ENCODE results near the gene NOTCH3. TPM values are rescaled to one million over a fixed set of nuclear protein-coding genes. Genes with fewer than 3 reads are reported as not detected.

The NOTCH3 gene
- total RNA-seq, 5 donors from 2014 or later (not counting 1 experiment from before 2014, with no cell fraction given) = 0.16 to 0.85 (median 0.48) TPM; not detected in 1

DNA sequence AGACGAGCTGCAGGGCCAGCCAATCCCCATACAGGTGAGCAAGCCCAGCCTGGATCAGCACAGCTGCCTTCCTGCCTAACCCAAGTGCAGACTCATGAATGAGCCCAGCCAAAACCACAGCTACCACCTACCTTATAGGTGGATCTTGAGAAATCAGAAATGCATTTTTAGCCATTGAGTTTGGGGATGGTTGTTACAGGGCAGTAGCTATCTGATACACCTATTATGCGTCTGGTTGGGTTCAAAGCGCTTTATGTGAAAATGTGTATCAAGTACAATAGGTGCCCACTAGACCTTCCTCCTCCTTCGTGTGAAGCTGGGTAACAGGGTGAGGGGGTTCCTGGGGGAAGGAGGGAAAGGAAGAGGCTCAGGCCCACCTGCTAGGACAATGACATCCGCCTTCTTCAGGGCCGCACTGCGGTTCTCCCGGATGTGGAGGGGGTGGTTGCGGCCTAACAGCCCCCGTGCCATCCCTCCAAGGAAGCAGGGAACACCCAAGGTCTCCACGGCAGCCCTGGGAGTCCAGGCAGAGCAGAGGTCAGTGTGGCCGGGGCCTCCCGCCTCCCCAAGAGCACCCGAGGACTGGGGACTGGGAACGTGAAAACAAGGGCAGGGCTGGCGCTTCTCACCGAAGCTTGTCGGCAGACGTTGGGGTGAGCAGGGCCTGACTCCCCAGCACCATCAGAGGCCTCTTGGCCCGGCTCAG lies 81.9 kb downstream of the NOTCH3 start:
- Histone ChIP-seq H3K27ac (ENCODE audit: low read length) (no peak overlapping the region), H3K4me1 (ENCODE audit: control insufficient read depth in 1 of 2, extremely low read depth in 1 of 2, insufficient read depth in 2 of 2, low read length in 2 of 2) (peaks cover 0 to 3% of the 10 kb centered on the region in 2 experiments), H3K36me3 (ENCODE audit: control insufficient read depth in 2 of 2, extremely low read depth in 1 of 2, insufficient read depth in 1 of 2, low read length in 1 of 2) (peaks cover 27 to 63% of the 10 kb centered on the region in 2 donors), H3K9me3 (no peaks in the 10 kb centered on the region), H3K27me3 (replicated peaks in 1 of 2; ENCODE audit: control insufficient read depth in 2 of 2, extremely low read depth in 1 of 2, insufficient read depth in 2 of 2, low read length in 1 of 2) (no peaks in the 10 kb centered on the region), H3K4me3 (ENCODE audit: control insufficient read depth in 1 of 2, extremely low read depth in 1 of 2, low read length in 1 of 2) (no peak overlapping the region)
- ChIA-PET POLR2A (no interaction called here), CTCF (no interaction called here)
- no peak for DNase-seq
- ATAC-seq (replicated peaks in 1 of 4) = no peak
- H3K4me3 Mint-ChIP-seq = no peak overlapping the region
- no peaks in the 10 kb centered on the region for H3K27me3 Mint-ChIP-seq
- H3K36me3 Mint-ChIP-seq = peaks cover 48% of the 10 kb centered on the region
- peaks cover 1 to 4% (median 3%) of the 10 kb centered on the region in 3 donors for H3K4me1 Mint-ChIP-seq
- H3K9me3 Mint-ChIP-seq = no peaks in the 10 kb centered on the region
- 98% methylated on average over 17 of the region's 20 CpGs for WGBS (ENCODE audit: insufficient coverage)
- H3K27ac Mint-ChIP-seq = no peak overlapping the region

- Histone ChIP-seq H3K4me1 (ENCODE audit: control insufficient read depth in 1 of 2, extremely low read depth in 1 of 2, insufficient read depth in 2 of 2, low read length in 2 of 2) (no peaks in the 10 kb centered on the region), H3K4me3 (ENCODE audit: control insufficient read depth in 1 of 2, extremely low read depth in 1 of 2, low read length in 1 of 2) (no peak overlapping the region), H3K36me3 (ENCODE audit: control insufficient read depth in 2 of 2, extremely low read depth in 1 of 2, insufficient read depth in 1 of 2, low read length in 1 of 2) (peaks cover 27 to 63% of the 10 kb centered on the region in 2 donors), H3K9me3 (no peaks in the 10 kb centered on the region), H3K27ac (ENCODE audit: low read length) (no peak overlapping the region), H3K27me3 (replicated peaks in 1 of 2; ENCODE audit: control insufficient read depth in 2 of 2, extremely low read depth in 1 of 2, insufficient read depth in 2 of 2, low read length in 1 of 2) (no peaks in the 10 kb centered on the region)
- peaks cover 48% of the 10 kb centered on the region for H3K36me3 Mint-ChIP-seq
- no peaks in the 10 kb centered on the region for H3K9me3 Mint-ChIP-seq
- POLR2A ChIA-PET = no interaction called here
- H3K4me3 Mint-ChIP-seq = no peak overlapping the region
- peaks cover 0 to 2% (median 0%) of the 10 kb centered on the region in 3 donors for H3K4me1 Mint-ChIP-seq
- 94% methylated on average over 2 of the region's 2 CpGs for WGBS (ENCODE audit: insufficient coverage)
- CTCF ChIA-PET = no interaction called here
- ATAC-seq (replicated peaks in 1 of 4) (no peak), DNase-seq (no peak)
- H3K27me3 Mint-ChIP-seq = no peaks in the 10 kb centered on the region
- H3K27ac Mint-ChIP-seq = no peak overlapping the region
Observed at GRCh38 chr19:15118248-15118647, 82.5 kb downstream of the NOTCH3 start.

DNA sequence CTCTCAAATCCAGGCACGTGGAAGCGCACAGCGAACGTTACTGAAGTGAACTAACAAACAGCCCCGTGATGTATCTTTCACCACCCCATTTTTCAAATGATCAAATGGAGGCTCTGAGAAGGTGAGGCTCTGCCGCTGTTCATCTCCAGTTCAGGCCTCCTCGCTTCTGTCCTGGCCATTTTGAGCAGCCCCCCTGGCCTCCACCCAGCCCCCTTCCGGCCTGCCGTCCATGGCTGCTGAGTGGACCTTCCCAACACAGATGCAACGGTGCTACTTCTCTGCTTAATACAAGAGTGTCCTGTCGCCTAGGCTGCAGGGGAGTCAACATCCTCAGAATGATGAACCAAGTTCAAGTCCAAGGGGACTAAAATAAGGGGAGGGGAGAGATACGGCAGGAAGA lies 83.9 kb downstream of the NOTCH3 start:
- CTCF ChIA-PET = no interaction called here
- Histone ChIP-seq H3K27ac (ENCODE audit: low read length) (no peak overlapping the region), H3K36me3 (ENCODE audit: control insufficient read depth in 2 of 2, extremely low read depth in 1 of 2, insufficient read depth in 1 of 2, low read length in 1 of 2) (peaks cover 27 to 63% of the 10 kb centered on the region in 2 donors), H3K4me3 (ENCODE audit: control insufficient read depth in 1 of 2, extremely low read depth in 1 of 2, low read length in 1 of 2) (no peak overlapping the region), H3K27me3 (replicated peaks in 1 of 2; ENCODE audit: control insufficient read depth in 2 of 2, extremely low read depth in 1 of 2, insufficient read depth in 2 of 2, low read length in 1 of 2) (no peaks in the 10 kb centered on the region), H3K9me3 (no peaks in the 10 kb centered on the region), H3K4me1 (ENCODE audit: control insufficient read depth in 1 of 2, extremely low read depth in 1 of 2, insufficient read depth in 2 of 2, low read length in 2 of 2) (no peaks in the 10 kb centered on the region)
- DNase-seq = no peak
- 97% methylated on average over 10 of the region's 12 CpGs for WGBS (ENCODE audit: insufficient coverage)
- Mint-ChIP-seq H3K4me3 (no peak overlapping the region), H3K27ac (no peak overlapping the region), H3K9me3 (no peaks in the 10 kb centered on the region), H3K4me1 (no peaks in the 10 kb centered on the region), H3K27me3 (no peaks in the 10 kb centered on the region), H3K36me3 (peaks cover 41% of the 10 kb centered on the region)
- no peak for ATAC-seq (replicated peaks in 1 of 4)
- POLR2A ChIA-PET = no interaction called here

GRCh38 chr19:15115762-15116615 lies 84.8 kb downstream of the NOTCH3 start:
- Histone ChIP-seq H3K36me3 (ENCODE audit: control insufficient read depth in 2 of 2, extremely low read depth in 1 of 2, insufficient read depth in 1 of 2, low read length in 1 of 2) (peaks cover 21 to 62% of the 10 kb centered on the region in 2 donors), H3K4me3 (ENCODE audit: control insufficient read depth in 1 of 2, extremely low read depth in 1 of 2, low read length in 1 of 2) (no peak overlapping the region), H3K27me3 (replicated peaks in 1 of 2; ENCODE audit: control insufficient read depth in 2 of 2, extremely low read depth in 1 of 2, insufficient read depth in 2 of 2, low read length in 1 of 2) (no peaks in the 10 kb centered on the region), H3K9me3 (no peaks in the 10 kb centered on the region), H3K4me1 (ENCODE audit: control insufficient read depth in 1 of 2, extremely low read depth in 1 of 2, insufficient read depth in 2 of 2, low read length in 2 of 2) (no peaks in the 10 kb centered on the region), H3K27ac (ENCODE audit: low read length) (no peak overlapping the region)
- no peak overlapping the region for H3K4me3 Mint-ChIP-seq
- no peaks in the 10 kb centered on the region for H3K4me1 Mint-ChIP-seq
- POLR2A ChIA-PET = no interaction called here
- peaks cover 35% of the 10 kb centered on the region for H3K36me3 Mint-ChIP-seq
- H3K9me3 Mint-ChIP-seq = no peaks in the 10 kb centered on the region
- no peak overlapping the region for H3K27ac Mint-ChIP-seq
- 85% methylated on average over 13 of the region's 23 CpGs for WGBS (ENCODE audit: insufficient coverage)
- no peak for DNase-seq
- CTCF ChIA-PET = no interaction called here
- H3K27me3 Mint-ChIP-seq = no peaks in the 10 kb centered on the region
- no peak for ATAC-seq (replicated peaks in 1 of 4)

DNA sequence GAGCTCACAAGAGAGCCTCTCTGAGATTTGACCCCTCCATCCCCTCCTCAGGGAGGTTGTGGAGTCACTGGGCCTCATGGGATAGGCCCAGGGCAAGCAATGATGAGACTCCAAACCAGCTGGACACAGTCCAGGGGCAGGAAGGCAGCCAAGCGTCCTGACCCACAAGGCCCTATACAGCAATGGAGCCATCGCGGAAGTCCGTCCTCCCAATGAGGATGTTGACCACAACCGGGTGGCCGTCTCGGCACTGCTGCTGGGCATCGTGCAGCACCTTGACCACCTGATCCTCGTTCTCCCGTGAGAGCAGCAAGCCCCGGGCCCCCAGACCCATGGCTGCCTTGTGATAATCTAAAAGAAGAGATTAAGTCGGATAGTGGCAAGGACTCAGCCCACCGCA lies 85.7 kb downstream of the NOTCH3 start:
- Histone ChIP-seq H3K27ac (ENCODE audit: low read length) (no peak overlapping the region), H3K27me3 (replicated peaks in 1 of 2; ENCODE audit: control insufficient read depth in 2 of 2, extremely low read depth in 1 of 2, insufficient read depth in 2 of 2, low read length in 1 of 2) (no peaks in the 10 kb centered on the region), H3K9me3 (no peaks in the 10 kb centered on the region), H3K4me3 (ENCODE audit: control insufficient read depth in 1 of 2, extremely low read depth in 1 of 2, low read length in 1 of 2) (no peak overlapping the region), H3K36me3 (ENCODE audit: control insufficient read depth in 2 of 2, extremely low read depth in 1 of 2, insufficient read depth in 1 of 2, low read length in 1 of 2) (peaks cover 20 to 53% of the 10 kb centered on the region in 2 donors), H3K4me1 (ENCODE audit: control insufficient read depth in 1 of 2, extremely low read depth in 1 of 2, insufficient read depth in 2 of 2, low read length in 2 of 2) (no peaks in the 10 kb centered on the region)
- no peaks in the 10 kb centered on the region for H3K27me3 Mint-ChIP-seq
- ChIA-PET CTCF (no interaction called here), POLR2A (no interaction called here)
- no peak for DNase-seq
- ATAC-seq (replicated peaks in 1 of 4) = no peak
- no peaks in the 10 kb centered on the region for H3K9me3 Mint-ChIP-seq
- H3K36me3 Mint-ChIP-seq = peaks cover 28% of the 10 kb centered on the region
- no peak overlapping the region for H3K4me3 Mint-ChIP-seq
- H3K4me1 Mint-ChIP-seq = no peaks in the 10 kb centered on the region
- 98% methylated on average over 13 of the region's 13 CpGs for WGBS (ENCODE audit: insufficient coverage)
- H3K27ac Mint-ChIP-seq = no peak overlapping the region

- 100% methylated on average over 4 of the region's 7 CpGs for WGBS (ENCODE audit: insufficient coverage)
- H3K4me3 ChIP-seq (ENCODE audit: control insufficient read depth in 1 of 2, extremely low read depth in 1 of 2, low read length in 1 of 2) = no peak overlapping the region
- no peaks in the 10 kb centered on the region for H3K4me1 Mint-ChIP-seq
- peaks cover 28% of the 10 kb centered on the region for H3K36me3 Mint-ChIP-seq
- H3K27ac ChIP-seq (ENCODE audit: low read length) = no peak overlapping the region
- peaks cover 0 to 4% of the 10 kb centered on the region in 2 experiments for H3K27me3 ChIP-seq (replicated peaks in 1 of 2; ENCODE audit: control insufficient read depth in 2 of 2, extremely low read depth in 1 of 2, insufficient read depth in 2 of 2, low read length in 1 of 2)
- no peaks in the 10 kb centered on the region for H3K4me1 ChIP-seq (ENCODE audit: control insufficient read depth in 1 of 2, extremely low read depth in 1 of 2, insufficient read depth in 2 of 2, low read length in 2 of 2)
- H3K9me3 ChIP-seq = no peaks in the 10 kb centered on the region
- no peaks in the 10 kb centered on the region for H3K27me3 Mint-ChIP-seq
- no peak for DNase-seq
- ChIA-PET CTCF (no interaction called here), POLR2A (no interaction called here)
- H3K9me3 Mint-ChIP-seq = no peaks in the 10 kb centered on the region
- no peak for ATAC-seq (replicated peaks in 1 of 4)
- no peak overlapping the region for H3K27ac Mint-ChIP-seq
- H3K36me3 ChIP-seq (ENCODE audit: control insufficient read depth in 2 of 2, extremely low read depth in 1 of 2, insufficient read depth in 1 of 2, low read length in 1 of 2) = peaks cover 20 to 45% of the 10 kb centered on the region in 2 donors
- no peak overlapping the region for H3K4me3 Mint-ChIP-seq
Observed at GRCh38 chr19:15114153-15114540, 86.6 kb downstream of the NOTCH3 start.
